ENCODE measurements around the gene ZFP92.

DNA sequence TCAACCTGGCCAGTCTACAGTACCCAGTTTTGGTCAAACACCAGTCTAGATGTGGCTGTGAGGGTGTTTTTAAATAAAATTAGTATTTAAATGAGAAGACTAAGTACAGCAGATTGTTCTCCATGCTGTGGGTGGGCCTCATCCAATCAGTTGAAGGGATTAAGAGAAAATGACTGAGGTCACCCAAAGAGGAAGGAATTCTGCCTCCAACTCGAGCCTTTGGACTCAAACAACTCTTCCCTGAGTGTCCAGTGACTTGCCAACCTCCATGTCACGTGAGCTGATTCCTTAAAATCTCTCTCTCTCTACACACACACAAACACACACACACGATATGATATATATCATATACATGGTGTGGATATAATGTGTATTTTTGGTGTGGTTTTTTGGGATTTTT is 24.6 kb downstream of the ZFP92 start:
- TF ChIP-seq EZH2phosphoT487 (conservative IDR thresholded peaks at IDR 0.05; ENCODE audit: low read length), result no peak
- TF ChIP-seq, protein P1, sequence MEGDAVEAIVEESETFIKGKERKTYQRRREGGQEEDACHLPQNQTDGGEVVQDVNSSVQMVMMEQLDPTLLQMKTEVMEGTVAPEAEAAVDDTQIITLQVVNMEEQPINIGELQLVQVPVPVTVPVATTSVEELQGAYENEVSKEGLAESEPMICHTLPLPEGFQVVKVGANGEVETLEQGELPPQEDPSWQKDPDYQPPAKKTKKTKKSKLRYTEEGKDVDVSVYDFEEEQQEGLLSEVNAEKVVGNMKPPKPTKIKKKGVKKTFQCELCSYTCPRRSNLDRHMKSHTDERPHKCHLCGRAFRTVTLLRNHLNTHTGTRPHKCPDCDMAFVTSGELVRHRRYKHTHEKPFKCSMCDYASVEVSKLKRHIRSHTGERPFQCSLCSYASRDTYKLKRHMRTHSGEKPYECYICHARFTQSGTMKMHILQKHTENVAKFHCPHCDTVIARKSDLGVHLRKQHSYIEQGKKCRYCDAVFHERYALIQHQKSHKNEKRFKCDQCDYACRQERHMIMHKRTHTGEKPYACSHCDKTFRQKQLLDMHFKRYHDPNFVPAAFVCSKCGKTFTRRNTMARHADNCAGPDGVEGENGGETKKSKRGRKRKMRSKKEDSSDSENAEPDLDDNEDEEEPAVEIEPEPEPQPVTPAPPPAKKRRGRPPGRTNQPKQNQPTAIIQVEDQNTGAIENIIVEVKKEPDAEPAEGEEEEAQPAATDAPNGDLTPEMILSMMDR (IDR thresholded peaks at IDR 0.05; ENCODE audit: insufficient read depth, low read length, poor library complexity, severe bottlenecking), result no peak

Measured in SU-DHL-6 (cell line).